ENCODE data around the gene TMPRSS9.

TMPRSS9 gene

DNA sequence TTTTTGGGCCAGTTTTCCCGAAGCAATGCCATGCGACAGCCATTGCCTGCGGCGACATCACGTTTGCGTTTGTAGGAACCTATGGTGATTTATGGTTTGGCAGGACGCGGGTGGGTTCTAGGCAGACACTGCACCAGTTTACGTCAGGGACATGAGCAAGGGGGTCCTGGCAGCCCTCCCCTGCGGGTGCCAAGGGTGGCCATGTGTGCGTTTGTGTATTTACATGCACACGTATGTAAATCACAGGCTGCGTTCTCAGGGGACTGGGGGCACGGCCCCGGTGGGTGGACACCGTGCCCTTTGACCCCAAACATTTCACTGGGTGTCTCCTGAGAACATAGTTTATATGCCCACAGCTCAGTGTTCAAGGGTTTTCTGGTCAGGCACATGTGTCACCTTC lies 9.4 kb upstream of the TMPRSS9 start:
- H3K4me2 ChIP-seq (ENCODE audit: low read length, poor library complexity, severe bottlenecking), result no peak overlapping the region
- H3K4ac ChIP-seq (ENCODE audit: low read depth in 1 of 2, low read length in 2 of 2), result no peak overlapping the region
- H2BK120ac ChIP-seq (ENCODE audit: low read depth, low read length), result no peak overlapping the region
- H2AFZ ChIP-seq (ENCODE audit: low read depth, low read length), result no peak overlapping the region
- H3K79me1 ChIP-seq (replicated peaks; ENCODE audit: low read length, poor library complexity, severe bottlenecking), result no peaks in the 10 kb centered on the region
- H3K18ac ChIP-seq (ENCODE audit: low read depth in 1 of 2, low read length in 2 of 2), result no peak overlapping the region
- no peak for DNase-seq
- H3K14ac ChIP-seq (ENCODE audit: low read length in 2 of 2), result no peak overlapping the region
- no peak overlapping the region for H3K9ac ChIP-seq (ENCODE audit: low read length)
- no peak overlapping the region for H4K8ac ChIP-seq (ENCODE audit: low read length)
- WGBS, result 94% methylated on average over 16 of the region's 16 CpGs
- no peaks in the 10 kb centered on the region for H3K27me3 ChIP-seq (ENCODE audit: control insufficient read depth in 1 of 2, insufficient read depth in 1 of 2, low read length in 2 of 2)
- H3K36me3 ChIP-seq (ENCODE audit: control insufficient read depth in 1 of 2, insufficient read depth in 2 of 2, low read depth in 1 of 2, low read length in 2 of 2), result peaks cover 48 to 69% of the 10 kb centered on the region in 2 experiments
- H2BK5ac ChIP-seq (ENCODE audit: low read depth, low read length, poor library complexity, severe bottlenecking), result no peak overlapping the region
- H2BK15ac ChIP-seq (ENCODE audit: low read depth, poor library complexity, severe bottlenecking), result no peak overlapping the region
- no peak overlapping the region for H4K91ac ChIP-seq (ENCODE audit: low read length)
- H3K4me1 ChIP-seq (ENCODE audit: control insufficient read depth, insufficient read depth, low read depth, low read length), result no peaks in the 10 kb centered on the region
- no peak overlapping the region for H3K4me3 ChIP-seq (ENCODE audit: insufficient read depth in 1 of 2, low read depth in 1 of 2, low read length in 2 of 2)
- H3K23ac ChIP-seq (ENCODE audit: low read length in 2 of 2), result no peak overlapping the region
- H3K9me3 ChIP-seq (ENCODE audit: control insufficient read depth, low read length), result no peaks in the 10 kb centered on the region
- no peak overlapping the region for H2BK12ac ChIP-seq (ENCODE audit: low read length in 2 of 2)
- no peak overlapping the region for H3K27ac ChIP-seq (ENCODE audit: low read length, poor library complexity, severe bottlenecking)
- no peak overlapping the region for H2AK5ac ChIP-seq (ENCODE audit: low read length, severe bottlenecking)

DNA sequence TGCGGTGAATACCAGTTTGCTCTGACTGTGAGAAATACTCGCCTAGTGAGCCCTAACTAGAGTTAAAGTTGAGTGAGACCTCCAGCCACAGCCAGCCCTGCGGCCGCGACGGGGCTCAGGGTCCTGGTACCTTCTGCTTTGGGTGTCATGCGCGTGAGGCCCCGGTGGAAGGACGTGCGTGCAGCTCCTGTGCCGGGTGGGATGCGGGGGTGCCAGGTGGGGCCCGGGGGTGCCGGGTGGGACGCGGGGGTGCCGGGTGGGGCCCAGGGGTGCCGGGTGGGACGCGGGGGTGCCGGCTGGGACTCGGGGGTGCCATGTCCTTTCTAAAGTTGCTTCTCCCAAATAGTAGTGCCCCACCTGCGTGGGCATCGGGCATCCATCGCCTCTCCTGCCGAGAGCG lies 8.5 kb upstream of the TMPRSS9 start:
- Histone ChIP-seq H3K27ac (ENCODE audit: low read length, poor library complexity, severe bottlenecking) (no peak overlapping the region), H2AK5ac (ENCODE audit: low read length, severe bottlenecking) (no peak overlapping the region), H3K14ac (ENCODE audit: low read length in 2 of 2) (no peak overlapping the region), H3K36me3 (ENCODE audit: control insufficient read depth in 1 of 2, insufficient read depth in 2 of 2, low read depth in 1 of 2, low read length in 2 of 2) (peaks cover 42 to 61% of the 10 kb centered on the region in 2 experiments), H2BK120ac (ENCODE audit: low read depth, low read length) (no peak overlapping the region), H2BK12ac (ENCODE audit: low read length in 2 of 2) (no peak overlapping the region), H3K4me1 (ENCODE audit: control insufficient read depth, insufficient read depth, low read depth, low read length) (peaks cover 3% of the 10 kb centered on the region), H3K18ac (ENCODE audit: low read depth in 1 of 2, low read length in 2 of 2) (no peak overlapping the region), H3K27me3 (ENCODE audit: control insufficient read depth in 1 of 2, insufficient read depth in 1 of 2, low read length in 2 of 2) (no peaks in the 10 kb centered on the region), H2BK15ac (ENCODE audit: low read depth, poor library complexity, severe bottlenecking) (no peak overlapping the region), H3K9me3 (ENCODE audit: control insufficient read depth, low read length) (no peaks in the 10 kb centered on the region), H4K8ac (ENCODE audit: low read length) (no peak overlapping the region), H2AFZ (ENCODE audit: low read depth, low read length) (no peak overlapping the region), H3K4me2 (ENCODE audit: low read length, poor library complexity, severe bottlenecking) (no peak overlapping the region), H3K4ac (ENCODE audit: low read depth in 1 of 2, low read length in 2 of 2) (no peak overlapping the region), H2BK5ac (ENCODE audit: low read depth, low read length, poor library complexity, severe bottlenecking) (no peak overlapping the region), H3K4me3 (ENCODE audit: insufficient read depth in 1 of 2, low read depth in 1 of 2, low read length in 2 of 2) (no peak overlapping the region), H4K91ac (ENCODE audit: low read length) (no peak overlapping the region), H3K79me1 (replicated peaks; ENCODE audit: low read length, poor library complexity, severe bottlenecking) (no peaks in the 10 kb centered on the region), H3K9ac (ENCODE audit: low read length) (no peak overlapping the region), H3K23ac (ENCODE audit: low read length in 2 of 2) (no peak overlapping the region)
- DNase-seq, result no peak
- 97% methylated on average over 26 of the region's 28 CpGs for WGBS

DNA sequence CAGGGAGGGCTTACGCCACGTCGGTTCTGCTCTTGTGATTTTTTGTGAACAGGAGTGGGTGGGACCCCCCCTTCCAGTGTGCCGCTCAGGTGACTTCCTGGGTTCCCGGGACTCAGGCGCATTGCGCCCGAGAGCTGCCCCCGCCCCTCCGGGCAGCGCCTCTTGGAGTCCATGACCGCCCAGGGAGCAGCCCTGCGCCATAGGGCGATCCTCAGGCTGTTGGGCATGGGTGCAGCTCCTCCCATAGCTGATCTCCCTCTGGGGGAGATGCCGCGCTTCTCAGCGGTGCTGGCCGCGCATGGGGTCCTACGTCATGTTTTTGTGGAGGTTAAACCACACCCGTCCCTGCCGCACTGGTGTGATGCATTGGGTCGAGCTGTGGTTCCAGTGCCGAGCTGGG lies 7.9 kb upstream of the TMPRSS9 start:
- H3K4me2 ChIP-seq (ENCODE audit: low read length, poor library complexity, severe bottlenecking), result no peak overlapping the region
- H3K9ac ChIP-seq (ENCODE audit: low read length), result no peak overlapping the region
- no peak overlapping the region for H3K4ac ChIP-seq (ENCODE audit: low read depth in 1 of 2, low read length in 2 of 2)
- H3K18ac ChIP-seq (ENCODE audit: low read depth in 1 of 2, low read length in 2 of 2), result no peak overlapping the region
- no peaks in the 10 kb centered on the region for H3K79me1 ChIP-seq (replicated peaks; ENCODE audit: low read length, poor library complexity, severe bottlenecking)
- no peak for DNase-seq
- H3K36me3 ChIP-seq (ENCODE audit: control insufficient read depth in 1 of 2, insufficient read depth in 2 of 2, low read depth in 1 of 2, low read length in 2 of 2), result peaks cover 37 to 61% of the 10 kb centered on the region in 2 experiments
- H2BK12ac ChIP-seq (ENCODE audit: low read length in 2 of 2), result no peak overlapping the region
- no peak overlapping the region for H3K27ac ChIP-seq (ENCODE audit: low read length, poor library complexity, severe bottlenecking)
- H3K23ac ChIP-seq (ENCODE audit: low read length in 2 of 2), result no peak overlapping the region
- no peak overlapping the region for H3K14ac ChIP-seq (ENCODE audit: low read length in 2 of 2)
- no peak overlapping the region for H2BK120ac ChIP-seq (ENCODE audit: low read depth, low read length)
- H3K27me3 ChIP-seq (ENCODE audit: control insufficient read depth in 1 of 2, insufficient read depth in 1 of 2, low read length in 2 of 2), result no peaks in the 10 kb centered on the region
- WGBS, result 94% methylated on average over 24 of the region's 24 CpGs
- peak overlapping the region; percentile 20 for H2BK15ac ChIP-seq (ENCODE audit: low read depth, poor library complexity, severe bottlenecking)
- no peaks in the 10 kb centered on the region for H3K9me3 ChIP-seq (ENCODE audit: control insufficient read depth, low read length)
- peak overlapping the region in 1 of 2 experiments; percentile 10 for H3K4me3 ChIP-seq (ENCODE audit: insufficient read depth in 1 of 2, low read depth in 1 of 2, low read length in 2 of 2)
- H4K8ac ChIP-seq (ENCODE audit: low read length), result no peak overlapping the region
- H2BK5ac ChIP-seq (ENCODE audit: low read depth, low read length, poor library complexity, severe bottlenecking), result no peak overlapping the region
- H2AK5ac ChIP-seq (ENCODE audit: low read length, severe bottlenecking), result no peak overlapping the region
- H2AFZ ChIP-seq (ENCODE audit: low read depth, low read length), result no peak overlapping the region
- peaks cover 3% of the 10 kb centered on the region for H3K4me1 ChIP-seq (ENCODE audit: control insufficient read depth, insufficient read depth, low read depth, low read length)
- peak overlapping the region; percentile 22 for H4K91ac ChIP-seq (ENCODE audit: low read length)

DNA sequence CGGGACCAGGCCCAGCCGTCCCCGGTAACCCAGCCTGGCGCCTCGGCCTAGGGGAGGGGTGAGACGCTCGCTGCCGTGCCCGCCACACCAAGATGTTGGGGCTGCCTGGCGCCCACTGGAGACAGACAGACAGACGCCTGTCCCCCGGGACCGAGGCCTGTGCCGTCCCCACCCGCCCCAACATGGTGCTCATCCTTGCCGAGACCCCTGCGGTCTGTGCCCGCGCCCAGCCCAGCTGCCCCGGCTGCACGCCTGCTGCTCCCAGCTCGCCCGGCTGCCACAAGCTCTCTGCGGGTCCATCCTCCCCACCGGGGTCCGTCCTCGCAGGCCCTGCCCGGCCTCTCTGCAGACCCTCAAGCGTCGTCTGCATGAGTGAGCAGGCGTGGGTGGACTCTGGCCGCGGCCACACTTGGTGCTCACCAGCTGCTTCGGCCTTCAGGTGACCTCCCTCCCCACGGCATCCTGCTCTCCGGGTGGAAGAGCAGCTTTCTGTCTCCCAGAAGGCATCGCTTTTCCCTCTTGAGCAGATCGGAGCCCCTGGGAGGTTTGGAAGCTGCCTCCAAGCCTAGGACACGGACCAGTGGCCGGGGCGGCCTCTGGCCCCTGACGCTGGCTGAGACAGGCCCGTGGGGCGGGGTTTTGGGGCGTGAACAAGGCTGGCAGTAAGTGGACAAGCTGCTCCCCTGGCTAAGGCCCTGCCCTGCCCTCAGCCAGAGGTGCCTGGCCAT lies 6.7 kb upstream of the TMPRSS9 start:
- Histone ChIP-seq H4K8ac (ENCODE audit: low read length) (no peak overlapping the region), H4K91ac (ENCODE audit: low read length) (no peak overlapping the region), H3K4me3 (ENCODE audit: insufficient read depth in 1 of 2, low read depth in 1 of 2, low read length in 2 of 2) (no peak overlapping the region), H2BK12ac (ENCODE audit: low read length in 2 of 2) (no peak overlapping the region), H2BK120ac (ENCODE audit: low read depth, low read length) (no peak overlapping the region), H3K18ac (ENCODE audit: low read depth in 1 of 2, low read length in 2 of 2) (no peak overlapping the region), H3K36me3 (ENCODE audit: control insufficient read depth in 1 of 2, insufficient read depth in 2 of 2, low read depth in 1 of 2, low read length in 2 of 2) (peaks cover 36 to 60% of the 10 kb centered on the region in 2 experiments), H3K4me1 (ENCODE audit: control insufficient read depth, insufficient read depth, low read depth, low read length) (peaks cover 3% of the 10 kb centered on the region), H3K23ac (ENCODE audit: low read length in 2 of 2) (no peak overlapping the region), H3K14ac (ENCODE audit: low read length in 2 of 2) (no peak overlapping the region), H2BK5ac (ENCODE audit: low read depth, low read length, poor library complexity, severe bottlenecking) (no peak overlapping the region), H2AFZ (ENCODE audit: low read depth, low read length) (no peak overlapping the region), H3K79me1 (replicated peaks; ENCODE audit: low read length, poor library complexity, severe bottlenecking) (no peaks in the 10 kb centered on the region), H2BK15ac (ENCODE audit: low read depth, poor library complexity, severe bottlenecking) (no peak overlapping the region), H3K27me3 (ENCODE audit: control insufficient read depth in 1 of 2, insufficient read depth in 1 of 2, low read length in 2 of 2) (peaks cover 0 to 3% of the 10 kb centered on the region in 2 experiments), H3K27ac (ENCODE audit: low read length, poor library complexity, severe bottlenecking) (no peak overlapping the region), H3K9me3 (ENCODE audit: control insufficient read depth, low read length) (no peaks in the 10 kb centered on the region), H3K9ac (ENCODE audit: low read length) (no peak overlapping the region), H3K4me2 (ENCODE audit: low read length, poor library complexity, severe bottlenecking) (no peak overlapping the region), H3K4ac (ENCODE audit: low read depth in 1 of 2, low read length in 2 of 2) (no peak overlapping the region), H2AK5ac (ENCODE audit: low read length, severe bottlenecking) (no peak overlapping the region)
- 95% methylated on average over 45 of the region's 45 CpGs for WGBS
- DNase-seq, result no peak

Data from mesenchymal stem cell (in vitro differentiated cells and primary cell).